Neutrophil (primary cell): ENCODE results near the gene CA14.

Source experiments
- H3K27ac ChIP-seq: fragments of 200-600 bp; sonication (generic); 2 replicates; pipeline ENCODE4 v1.5.1; 2016; ENCODE audit warnings: mild to moderate bottlenecking, moderate library complexity
- H3K27me3 ChIP-seq: fragments of 200-600 bp; sonication (generic); 2 replicates; pipeline ENCODE4 v1.6.0; 2016; ENCODE audit warnings: mild to moderate bottlenecking
- H3K36me3 ChIP-seq: fragments of 200-600 bp; sonication (generic); 2 replicates; pipeline ENCODE4 v1.5.1; 2017
- H3K4me1 ChIP-seq, 2 experiments: fragments of 200-600 bp in 1 of 2; sonication (generic) in 1 of 2; 1 replicate in 1 of 2; 2 replicates in 1 of 2; pipeline versions ENCODE4 v1.5.1 to v1.6.1; 2013 to 2016; ENCODE audit warnings: low read depth in 1 of 2, low read length in 1 of 2, mild to moderate bottlenecking in 1 of 2, moderate library complexity in 1 of 2; ENCODE audit not compliant: control insufficient read depth in 1 of 2, insufficient read depth in 1 of 2
- H3K4me3 ChIP-seq, 2 experiments: fragments of 200-600 bp in 1 of 2; sonication (generic) in 1 of 2; 1 replicate in 1 of 2; 2 replicates in 1 of 2; pipeline ENCODE4 v1.5.1; 2013 to 2016; ENCODE audit warnings: low read depth in 1 of 2, low read length in 1 of 2, mild to moderate bottlenecking in 1 of 2, moderate library complexity in 1 of 2
- H3K9me3 ChIP-seq: fragments of 200-600 bp; sonication (generic); 2 replicates; pipeline ENCODE4 v1.5.1; 2016
- TF ChIP-seq, protein P1 (sequence below): fragments of 200-600 bp; sonication (generic); IDR thresholded peaks from 2 replicates; pipeline ENCODE4 v1.5.1; 2016; ENCODE audit warnings: antibody characterized with exemption

CA14 gene

DNA sequence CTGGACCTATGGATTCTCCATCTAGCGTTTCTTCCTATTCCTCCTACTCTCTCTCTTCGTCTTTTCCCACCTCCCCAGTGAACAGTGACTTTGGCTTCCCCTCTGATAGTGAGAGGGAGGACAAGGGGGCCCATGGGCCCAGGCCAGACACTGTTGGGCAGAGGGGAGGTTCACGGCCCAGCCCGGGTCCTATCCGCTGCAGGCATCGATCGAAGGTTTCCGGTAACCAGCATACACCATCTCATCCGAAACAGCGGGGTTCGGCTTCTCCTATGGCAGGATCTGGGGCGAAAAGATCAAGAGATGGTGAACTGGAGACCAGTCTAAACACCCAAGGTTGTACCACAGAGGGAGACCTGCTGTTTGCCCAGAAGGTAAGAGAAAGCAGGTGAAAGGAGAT lies 25.7 kb downstream of the CA14 start:
- H3K27ac ChIP-seq, result no peak overlapping the region
- H3K4me3 ChIP-seq, result no peak overlapping the region
- peaks cover 20 to 22% of the 10 kb centered on the region in 2 experiments for H3K4me1 ChIP-seq
- H3K9me3 ChIP-seq, result no peaks in the 10 kb centered on the region
- TF ChIP-seq, protein P1, sequence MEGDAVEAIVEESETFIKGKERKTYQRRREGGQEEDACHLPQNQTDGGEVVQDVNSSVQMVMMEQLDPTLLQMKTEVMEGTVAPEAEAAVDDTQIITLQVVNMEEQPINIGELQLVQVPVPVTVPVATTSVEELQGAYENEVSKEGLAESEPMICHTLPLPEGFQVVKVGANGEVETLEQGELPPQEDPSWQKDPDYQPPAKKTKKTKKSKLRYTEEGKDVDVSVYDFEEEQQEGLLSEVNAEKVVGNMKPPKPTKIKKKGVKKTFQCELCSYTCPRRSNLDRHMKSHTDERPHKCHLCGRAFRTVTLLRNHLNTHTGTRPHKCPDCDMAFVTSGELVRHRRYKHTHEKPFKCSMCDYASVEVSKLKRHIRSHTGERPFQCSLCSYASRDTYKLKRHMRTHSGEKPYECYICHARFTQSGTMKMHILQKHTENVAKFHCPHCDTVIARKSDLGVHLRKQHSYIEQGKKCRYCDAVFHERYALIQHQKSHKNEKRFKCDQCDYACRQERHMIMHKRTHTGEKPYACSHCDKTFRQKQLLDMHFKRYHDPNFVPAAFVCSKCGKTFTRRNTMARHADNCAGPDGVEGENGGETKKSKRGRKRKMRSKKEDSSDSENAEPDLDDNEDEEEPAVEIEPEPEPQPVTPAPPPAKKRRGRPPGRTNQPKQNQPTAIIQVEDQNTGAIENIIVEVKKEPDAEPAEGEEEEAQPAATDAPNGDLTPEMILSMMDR, result no peak
- H3K27me3 ChIP-seq, result peaks cover 83% of the 10 kb centered on the region
- H3K36me3 ChIP-seq, result no peaks in the 10 kb centered on the region

DNA sequence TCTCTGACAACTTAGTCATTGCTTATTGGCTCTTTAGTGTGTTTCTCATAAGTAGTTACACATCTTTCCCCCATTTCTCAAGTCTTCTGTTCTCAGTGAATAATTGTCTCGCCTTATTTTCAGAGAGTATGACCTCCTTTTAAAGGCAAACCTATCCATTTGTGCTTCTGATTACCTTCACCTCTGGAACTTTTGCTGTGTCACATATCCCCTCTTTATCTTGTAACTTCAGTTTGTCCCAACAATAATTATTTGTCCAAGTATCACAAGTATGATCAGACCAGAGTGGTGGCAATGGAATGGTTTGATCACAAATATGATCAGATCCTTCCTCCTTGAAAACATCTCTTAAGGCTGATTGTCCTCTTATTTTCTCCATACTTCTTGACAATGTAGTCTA lies 30.8 kb downstream of the CA14 start:
- Histone ChIP-seq H3K27ac (no peak overlapping the region), H3K4me3 (no peak overlapping the region), H3K27me3 (peaks cover 51% of the 10 kb centered on the region), H3K4me1 (peaks cover 6% of the 10 kb centered on the region in 2 experiments), H3K9me3 (no peaks in the 10 kb centered on the region), H3K36me3 (no peaks in the 10 kb centered on the region)
- TF ChIP-seq, protein P1, result no peak

DNA sequence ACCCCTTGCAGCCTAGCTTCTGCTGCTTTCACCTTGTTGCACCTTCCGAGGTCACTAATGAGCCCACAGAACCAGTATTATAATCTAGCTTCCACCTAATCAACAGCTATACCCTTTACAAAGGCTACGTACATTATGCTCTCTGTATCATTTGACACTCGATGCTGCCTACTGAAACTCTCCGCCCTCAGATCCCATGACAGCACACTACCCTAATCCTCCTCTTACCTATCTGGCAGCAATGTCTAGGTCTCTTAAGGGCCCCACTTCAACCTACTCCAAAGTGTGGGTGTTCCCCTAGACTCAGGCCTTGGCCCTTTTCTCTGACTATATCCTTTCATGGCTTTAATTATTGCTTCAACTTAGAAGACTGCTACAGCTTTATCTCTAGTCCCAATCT lies 31.2 kb downstream of the CA14 start:
- Histone ChIP-seq H3K27ac (no peak overlapping the region), H3K9me3 (no peaks in the 10 kb centered on the region), H3K4me3 (no peak overlapping the region), H3K4me1 (peaks cover 7 to 10% of the 10 kb centered on the region in 2 experiments), H3K27me3 (peaks cover 46% of the 10 kb centered on the region), H3K36me3 (no peaks in the 10 kb centered on the region)
- TF ChIP-seq, protein P1, result no peak

DNA sequence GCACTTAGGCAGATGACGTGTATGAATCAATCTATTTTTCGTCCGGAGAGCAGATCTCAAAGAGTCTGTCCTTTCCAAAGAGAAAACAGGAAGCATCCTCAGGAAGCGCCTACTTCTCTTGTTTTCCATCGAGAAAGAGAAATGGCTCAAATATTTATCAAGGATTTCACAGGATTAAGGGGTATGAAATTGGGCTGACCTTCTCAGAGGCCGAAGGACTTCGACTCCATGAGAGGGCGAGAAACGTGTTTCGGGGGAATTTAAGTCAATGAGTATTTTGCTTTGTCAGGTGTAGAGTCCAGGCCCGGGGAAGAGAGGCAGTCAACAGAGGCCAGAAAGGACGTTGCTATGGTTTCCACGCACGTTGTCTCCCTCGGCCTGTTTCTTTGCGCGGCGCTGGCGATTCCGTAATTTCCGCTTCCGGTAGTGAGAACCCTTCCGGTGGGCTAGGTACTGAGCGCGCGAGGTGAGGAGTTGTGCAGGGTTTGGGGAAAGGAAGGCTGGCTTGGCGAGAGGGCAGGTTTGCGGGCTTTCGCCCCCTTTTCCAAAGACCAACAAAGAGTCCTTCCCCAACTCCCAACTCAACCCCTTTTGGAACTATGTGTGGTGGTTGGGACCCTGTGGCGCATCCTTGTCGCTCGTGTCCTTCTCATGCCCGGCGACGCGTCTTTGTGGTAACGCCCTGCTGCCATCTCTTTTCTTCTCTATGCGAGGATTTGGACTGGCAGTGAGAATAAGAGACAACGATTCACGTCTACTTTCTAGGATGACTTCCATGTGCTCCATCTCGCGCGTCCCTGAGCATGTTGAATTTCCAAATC lies 36.1 kb downstream of the CA14 start, which contains the start of gene MRPS21:
Gene MRPS21 (plus strand): TSS at position 429 of the 821 bp plus-strand sequence. CDS start 506 bp downstream, outside the sequence.
- Histone ChIP-seq H3K36me3 (peaks cover 6% of the 10 kb centered on the region), H3K27ac (peak within 1 kb of the TSS; percentile 76), H3K27me3 (peaks cover 3% of the 10 kb centered on the region), H3K4me3 (peak within 1 kb of the TSS; percentile 75 to 86), H3K9me3 (no peaks in the 10 kb centered on the region), H3K4me1 (peaks cover 12 to 16% of the 10 kb centered on the region in 2 experiments)
- TF ChIP-seq, protein P1, result no peak

DNA sequence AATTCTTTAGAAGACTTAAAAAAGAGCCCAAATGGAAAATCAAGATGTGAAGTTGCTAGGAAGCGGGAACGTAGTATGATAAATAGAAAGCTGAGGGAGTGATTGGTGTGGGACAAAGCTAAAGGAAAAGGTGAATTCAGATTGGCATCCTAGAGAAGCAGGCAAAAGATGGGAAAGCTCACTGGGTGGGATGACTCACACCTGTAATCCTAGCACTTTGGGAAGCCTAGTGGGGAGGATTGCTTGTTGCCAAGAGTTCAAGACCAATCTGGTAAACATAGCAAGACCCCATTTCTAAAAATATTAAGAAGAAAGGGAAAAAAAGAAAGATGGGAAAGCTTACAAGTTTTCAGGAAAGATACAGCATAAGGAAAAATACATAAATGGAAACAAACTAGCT lies 37.9 kb downstream of the CA14 start:
- TF ChIP-seq, protein P1, result no peak
- Histone ChIP-seq H3K36me3 (peaks cover 6% of the 10 kb centered on the region), H3K27ac (no peak overlapping the region), H3K9me3 (no peaks in the 10 kb centered on the region), H3K4me1 (peaks cover 12 to 16% of the 10 kb centered on the region in 2 experiments), H3K4me3 (no peak overlapping the region), H3K27me3 (no peaks in the 10 kb centered on the region)
